SKM-1 (cell line): ENCODE measurements around the gene C11orf58.

Source experiments
- DNase-seq: peaks from one replicate; lab custom pipeline; 2025; ENCODE audit not compliant: unreplicated experiment; lab: John Stamatoyannopoulos, UW

The C11orf58 gene

DNA sequence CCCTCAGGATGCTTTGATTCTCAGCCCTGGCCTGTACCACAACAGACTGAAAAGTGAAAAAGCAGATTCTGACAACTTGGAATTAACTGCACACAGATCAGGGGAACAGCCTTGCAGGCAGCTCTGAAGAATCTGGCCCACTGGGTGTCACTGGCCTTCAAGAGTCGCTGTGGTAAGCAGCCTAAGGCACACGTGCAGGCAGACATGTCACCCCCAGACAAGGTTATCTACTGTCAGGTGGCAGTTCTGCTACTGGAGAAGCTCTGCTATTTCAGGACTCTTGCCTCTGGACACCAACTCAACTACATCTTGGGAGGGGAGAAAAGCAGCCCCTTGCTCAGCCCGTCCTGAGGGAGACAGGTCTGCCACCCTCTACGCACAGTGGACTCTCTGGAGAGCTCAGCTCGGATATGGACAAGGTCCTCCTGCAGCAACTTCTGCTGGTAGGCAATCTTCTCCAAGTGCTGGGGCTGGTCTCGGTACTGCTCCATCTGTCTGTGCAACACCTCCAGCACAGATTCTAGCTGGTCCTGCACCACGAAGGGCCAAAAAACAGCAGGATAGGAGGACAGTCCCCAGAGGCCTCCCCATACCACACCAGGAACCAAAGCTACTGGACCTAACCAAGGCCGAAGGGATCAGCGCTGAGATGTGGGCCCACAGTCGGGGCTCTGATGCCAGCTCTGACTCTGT is 63.0 kb downstream of the C11orf58 start:
- no peak for DNase-seq

DNA sequence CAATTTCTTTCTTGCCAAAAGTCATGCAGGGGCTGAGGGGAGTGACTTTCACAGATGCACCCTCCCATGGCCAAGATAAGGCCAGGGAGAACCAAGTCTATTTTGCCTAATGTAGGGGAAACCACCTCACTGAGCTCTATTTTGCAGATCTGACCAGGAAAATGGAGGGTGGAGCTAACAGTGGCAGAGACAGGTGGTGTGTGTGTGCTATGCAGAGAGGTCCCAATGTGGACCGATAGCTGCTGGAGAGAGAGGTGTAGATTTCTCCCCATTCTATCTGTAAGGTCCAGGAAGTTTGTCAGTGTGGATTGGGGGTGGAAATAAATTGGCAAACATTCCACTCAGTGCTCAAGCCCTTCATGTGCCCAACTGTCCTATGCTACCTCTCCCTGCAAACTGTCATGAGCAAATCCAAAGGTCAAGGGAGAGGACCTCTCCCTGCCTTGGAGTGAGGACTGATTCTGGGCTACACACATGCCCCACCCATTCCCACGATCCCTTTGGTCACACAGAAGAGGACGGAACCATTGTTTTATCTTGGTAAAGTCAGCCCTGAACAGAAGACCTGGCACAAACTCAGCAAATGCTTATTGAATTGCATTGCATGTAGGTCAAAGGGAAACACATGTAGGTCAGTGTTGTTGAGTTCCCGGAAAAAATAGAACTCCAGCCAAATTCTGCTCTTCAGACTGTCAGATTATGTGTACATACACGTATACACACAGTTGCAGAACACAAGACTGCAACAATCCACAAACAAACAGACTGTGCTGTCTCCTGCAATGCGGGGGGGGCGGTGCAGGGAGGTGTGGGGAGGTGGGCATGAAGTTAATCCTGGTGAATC is 65.9 kb downstream of the C11orf58 start:
- no peak for DNase-seq

DNA sequence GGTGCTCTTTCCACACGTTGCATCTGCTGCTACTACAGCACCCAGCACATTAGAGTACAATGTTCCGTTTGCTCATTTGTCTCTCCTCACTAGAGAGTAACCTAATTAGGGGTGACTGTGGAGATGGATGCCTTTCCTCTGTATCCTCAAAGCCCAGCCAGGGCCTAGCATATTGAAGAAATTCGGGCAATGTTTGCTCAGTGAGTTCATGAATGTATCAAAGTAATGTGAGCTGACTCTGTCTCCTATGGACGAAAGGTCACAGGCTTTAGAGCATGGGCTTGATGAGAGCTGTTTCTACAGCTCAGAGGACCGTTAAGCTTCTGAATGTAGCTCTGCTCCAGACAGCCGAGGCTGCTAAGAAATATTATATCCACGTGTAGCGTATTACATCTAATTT is 67.5 kb downstream of the C11orf58 start:
- DNase-seq = no peak

DNA sequence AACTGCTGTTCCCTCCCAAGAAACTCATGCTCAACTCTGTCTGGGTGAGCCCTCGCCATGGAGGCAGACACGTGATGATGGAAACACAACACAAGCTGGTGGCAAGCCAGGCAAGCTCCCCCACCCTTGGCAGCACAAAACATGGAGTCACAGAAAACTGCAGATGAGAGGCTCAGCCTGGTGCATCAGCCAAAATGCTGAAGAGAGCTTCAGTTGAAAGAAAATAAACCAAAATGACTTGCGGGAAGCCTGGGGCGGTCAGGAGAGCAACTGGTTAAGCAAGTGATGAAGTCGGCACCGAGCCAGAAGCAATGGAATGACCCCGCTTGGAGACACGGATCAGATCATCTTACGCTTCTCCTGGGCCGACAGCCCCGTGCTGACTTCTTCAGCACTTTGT is 68.3 kb downstream of the C11orf58 start:
- no peak for DNase-seq

DNA sequence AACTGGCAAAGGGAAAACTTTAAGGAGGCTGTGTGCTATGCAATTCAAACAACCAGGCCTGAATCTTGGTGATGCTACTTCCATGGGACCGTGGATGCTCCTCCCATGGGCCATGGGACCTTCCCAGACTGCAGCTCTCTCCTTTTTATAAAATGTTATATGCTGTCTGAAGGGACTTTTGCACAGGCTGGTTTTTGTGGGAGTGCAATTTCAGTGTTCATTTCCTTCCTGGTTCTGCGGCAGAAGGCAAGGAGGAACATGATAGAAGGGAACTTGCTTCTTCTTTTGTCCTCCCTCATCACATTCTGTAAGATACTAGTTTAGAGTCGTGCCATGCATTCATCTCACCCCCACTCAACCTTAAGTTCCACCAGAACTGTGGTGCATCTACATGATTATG is 68.9 kb downstream of the C11orf58 start:
- peak; percentile 79 for DNase-seq
